CD4-positive, alpha-beta T cell treated with Interleukin-10 for 1 hour (primary cell): ENCODE measurements around the gene SH3TC2.

Source experiments
- DNase-seq: peaks from one replicate; pipeline ENCODE4 v3.0.0-alpha.2; 2020

The SH3TC2 gene

DNA sequence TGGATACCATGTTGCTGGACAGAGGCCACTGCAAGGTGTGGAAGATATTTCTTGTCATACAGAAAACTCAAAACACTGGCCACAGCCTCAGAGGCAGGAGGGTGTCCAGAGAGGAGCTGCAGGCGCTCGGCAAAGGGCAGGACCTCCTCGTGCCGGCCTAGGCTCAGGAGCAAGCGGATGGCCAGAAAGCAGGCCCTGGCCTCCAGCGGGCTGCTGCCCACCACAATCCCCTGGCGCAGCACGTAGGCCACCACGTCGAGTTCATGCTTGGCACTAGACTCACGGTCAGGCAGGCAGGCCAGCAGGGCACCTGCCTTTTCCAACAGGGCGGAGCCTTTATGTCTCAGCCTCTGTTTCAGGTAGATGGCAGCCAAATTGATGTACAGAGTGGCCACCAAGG lies 35.2 kb downstream of the SH3TC2 start:
- DNase-seq = no peak

DNA sequence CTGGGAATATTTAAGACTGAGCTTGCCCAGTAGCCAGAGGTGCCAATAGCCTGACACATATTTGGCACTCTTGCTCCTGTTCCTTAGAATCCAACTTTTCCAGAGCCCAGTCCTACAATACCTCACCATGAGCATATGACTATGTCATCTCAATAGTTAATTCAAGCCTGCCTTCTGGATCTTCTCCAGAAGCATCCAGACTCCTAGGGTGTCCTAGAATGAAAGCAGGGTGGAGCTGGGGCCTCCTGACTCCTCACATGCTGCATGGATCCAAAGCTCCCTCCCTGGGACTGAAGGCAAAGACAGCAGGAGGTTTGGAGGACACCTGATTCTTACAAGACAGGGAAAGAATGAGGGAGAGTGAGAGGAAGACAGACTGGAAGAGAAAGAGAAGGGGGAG lies 37.9 kb downstream of the SH3TC2 start:
- no peak for DNase-seq

- no peak for DNase-seq
Observed at GRCh38 chr5:149024477-149024876, 38.4 kb downstream of the SH3TC2 start.

GRCh38 chr5:149022200-149022599 lies 40.7 kb downstream of the SH3TC2 start:
- DNase-seq = no peak

- no peak for DNase-seq
Observed at GRCh38 chr5:149019679-149020078, 43.2 kb downstream of the SH3TC2 start.

DNA sequence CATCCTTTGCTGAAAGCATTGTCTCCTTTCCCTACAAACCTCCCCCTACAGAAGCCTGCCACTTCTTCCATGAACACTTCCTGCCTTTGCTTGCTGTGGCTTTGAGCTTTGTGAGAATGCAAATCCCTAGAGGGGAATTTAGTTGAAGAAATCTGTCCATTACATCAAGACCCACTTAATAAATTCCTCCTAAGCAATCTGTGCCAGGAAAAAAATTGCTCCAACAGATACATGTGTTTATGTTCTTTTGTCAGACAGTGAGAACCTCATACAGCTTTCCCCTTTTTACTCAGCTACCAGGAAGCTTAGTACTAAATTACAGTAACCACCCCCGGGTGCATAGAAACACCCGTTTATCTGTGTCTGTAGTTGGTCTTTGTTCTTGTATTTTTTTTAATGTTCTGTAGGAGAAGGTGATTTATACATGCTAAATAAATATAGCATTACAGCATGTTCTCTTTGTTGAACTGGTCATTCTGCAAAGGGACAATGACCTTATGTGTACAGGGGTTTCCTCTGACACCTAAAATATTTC lies 43.9 kb downstream of the SH3TC2 start:
- DNase-seq = no peak

GRCh38 chr5:149017636-149018035 lies 45.2 kb downstream of the SH3TC2 start:
- no peak for DNase-seq

- no peak for DNase-seq
Observed at GRCh38 chr5:149015561-149015960, 47.3 kb downstream of the SH3TC2 start.

DNA sequence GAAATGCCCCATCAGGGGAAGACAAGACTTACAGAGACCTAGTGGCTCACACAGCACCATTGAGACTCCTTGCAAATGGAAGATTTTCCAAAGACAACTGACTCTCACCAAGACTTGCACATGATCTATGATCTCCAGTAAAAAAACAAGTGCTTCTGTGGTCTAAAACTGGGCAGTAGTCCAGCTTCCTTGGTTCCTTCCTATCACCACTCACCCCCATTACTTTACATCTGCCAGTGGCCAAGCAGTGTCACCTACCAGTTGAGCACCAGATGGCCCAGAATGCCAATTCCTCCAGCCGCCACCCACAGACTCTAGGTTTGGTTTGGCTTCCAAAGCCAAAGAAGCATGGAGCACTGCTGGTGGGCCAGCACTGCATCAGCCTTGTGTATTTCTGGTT lies 47.7 kb downstream of the SH3TC2 start:
- no peak for DNase-seq

- no peak for DNase-seq
Observed at GRCh38 chr5:149014571-149015031, 48.3 kb downstream of the SH3TC2 start.

DNA sequence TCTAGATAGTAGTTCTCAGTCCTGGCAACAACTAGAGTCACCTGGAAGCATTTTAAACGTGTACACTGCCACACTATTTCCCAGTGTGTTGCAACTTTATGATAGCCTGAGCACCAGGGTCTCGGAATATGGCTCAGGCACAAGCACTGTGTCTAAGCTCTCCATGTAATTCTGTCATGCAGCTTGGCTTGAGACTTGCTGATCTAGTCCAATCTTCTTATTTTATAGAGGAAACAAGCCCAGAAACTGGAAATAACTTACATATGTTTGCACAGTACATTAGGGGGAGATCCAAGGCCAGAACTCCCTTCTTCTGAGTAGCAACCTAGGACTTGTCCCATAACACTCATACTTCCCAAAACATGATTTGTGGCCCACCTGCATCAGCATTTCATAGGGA lies 49.1 kb downstream of the SH3TC2 start:
- no peak for DNase-seq

DNA sequence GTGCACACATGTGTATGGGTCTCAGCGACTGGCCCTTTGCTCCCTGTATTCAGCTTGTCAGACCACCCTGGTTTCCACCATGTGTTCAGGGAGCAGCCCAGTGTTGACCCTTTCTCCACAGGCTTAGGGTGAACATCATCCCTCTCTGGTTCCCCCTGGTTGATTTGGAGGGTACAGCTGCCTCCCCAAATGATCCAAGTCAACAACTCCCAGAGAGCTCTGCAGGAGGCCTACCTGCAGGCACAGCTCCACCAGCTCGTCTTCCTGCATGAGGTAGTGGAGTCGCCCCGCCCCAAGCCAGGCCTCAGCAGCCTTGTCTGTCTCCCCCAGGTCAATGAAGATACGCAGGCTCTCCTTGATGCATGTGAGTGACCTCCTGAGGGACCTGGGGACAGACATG lies 50.5 kb downstream of the SH3TC2 start:
- no peak for DNase-seq

DNA sequence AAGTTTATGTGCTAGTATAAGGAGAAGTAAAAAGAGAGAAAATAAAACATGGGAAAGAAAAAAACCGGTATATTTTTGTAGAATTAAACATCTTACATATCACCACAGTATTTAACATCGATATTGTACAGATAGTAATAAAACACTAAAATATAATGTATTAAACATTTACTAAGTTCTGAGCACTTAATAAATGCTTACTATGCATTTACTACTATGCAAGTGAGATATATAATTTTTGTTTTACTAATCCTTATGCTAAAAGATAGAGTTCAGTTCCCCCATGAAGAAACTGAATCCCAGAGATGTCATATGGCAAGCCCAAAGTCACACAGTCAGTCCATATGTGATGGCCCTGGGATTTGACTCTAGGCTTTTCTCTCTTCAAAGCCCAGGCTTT lies 51.1 kb downstream of the SH3TC2 start:
- no peak for DNase-seq

DNA sequence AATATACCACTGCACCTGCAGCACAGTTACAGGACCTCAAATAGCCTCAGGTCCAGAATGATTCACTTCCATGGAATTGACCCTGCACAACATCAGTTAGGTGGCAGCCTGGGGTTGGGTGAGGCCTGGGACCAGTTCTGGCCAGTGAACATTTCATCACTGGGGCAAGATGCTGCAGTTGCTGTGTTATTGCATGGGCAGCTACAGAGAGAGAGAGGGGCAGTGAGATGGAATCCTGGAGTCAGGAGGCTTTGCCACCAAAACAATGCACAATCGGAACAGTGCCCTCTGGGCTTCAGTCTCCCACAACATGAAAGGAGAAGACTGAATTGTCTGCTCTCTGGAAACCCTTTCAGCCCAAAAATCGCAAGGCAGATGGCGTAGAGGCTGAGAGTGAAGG lies 51.8 kb downstream of the SH3TC2 start:
- DNase-seq = no peak

DNA sequence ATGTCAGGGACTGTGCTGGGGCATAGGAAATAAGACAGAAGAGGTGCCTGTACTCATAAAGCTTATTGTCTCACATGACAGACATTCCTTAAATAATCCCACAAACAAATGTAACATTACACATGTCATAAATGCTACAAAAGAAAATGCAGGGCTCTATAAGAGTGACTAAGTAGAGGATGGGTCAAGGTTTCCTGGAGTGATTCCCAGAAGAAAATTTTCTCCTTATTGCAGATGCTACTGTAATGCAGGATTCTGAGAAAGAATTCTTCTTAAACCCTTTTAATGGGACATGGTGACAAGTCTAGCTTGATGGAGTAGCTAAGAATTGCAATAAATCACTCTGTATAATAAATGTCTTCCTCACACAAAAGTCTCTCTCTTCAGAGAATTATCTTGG lies 55.7 kb downstream of the SH3TC2 start:
- DNase-seq = no peak

GRCh38 chr5:149006426-149006825 lies 56.4 kb downstream of the SH3TC2 start:
- DNase-seq = no peak

DNA sequence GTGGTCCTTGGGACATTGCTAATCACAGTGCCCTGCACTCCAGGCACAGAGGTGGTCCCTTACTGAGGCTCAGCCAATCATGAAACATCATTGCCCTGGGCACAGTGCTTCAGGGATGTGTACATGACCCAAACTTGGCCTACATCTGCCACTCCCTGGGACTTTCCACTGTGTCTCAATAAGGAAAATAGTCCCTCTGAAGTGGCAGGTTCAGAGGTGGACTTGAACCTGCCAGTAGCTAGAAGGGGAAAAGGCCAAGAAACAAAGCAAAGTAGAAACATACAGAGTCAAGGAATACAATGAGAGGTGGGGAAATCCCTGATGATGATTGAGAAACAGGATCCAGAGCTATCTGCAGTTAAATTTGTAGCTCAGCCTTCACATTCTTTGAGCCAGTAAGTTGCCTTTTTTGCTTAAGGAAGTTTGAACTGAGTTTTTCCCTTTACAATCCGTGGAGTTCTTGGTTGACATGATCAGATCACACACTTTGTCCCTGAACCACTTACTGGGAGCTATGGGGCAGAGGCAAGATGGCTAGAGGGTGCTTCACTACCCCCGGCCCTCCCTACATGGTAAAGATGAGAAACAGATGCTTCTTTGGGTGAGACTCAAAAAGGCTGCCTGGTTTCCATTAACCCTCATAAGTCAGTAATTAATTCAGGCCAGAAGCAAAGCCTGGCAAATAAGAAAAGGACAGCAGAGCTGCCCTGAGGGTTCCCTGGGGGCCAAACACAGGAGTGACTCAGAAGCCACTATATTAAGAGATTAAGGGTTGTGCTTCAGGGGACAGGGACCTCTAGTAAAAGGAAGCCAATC lies 57.6 kb downstream of the SH3TC2 start:
- no peak for DNase-seq

DNA sequence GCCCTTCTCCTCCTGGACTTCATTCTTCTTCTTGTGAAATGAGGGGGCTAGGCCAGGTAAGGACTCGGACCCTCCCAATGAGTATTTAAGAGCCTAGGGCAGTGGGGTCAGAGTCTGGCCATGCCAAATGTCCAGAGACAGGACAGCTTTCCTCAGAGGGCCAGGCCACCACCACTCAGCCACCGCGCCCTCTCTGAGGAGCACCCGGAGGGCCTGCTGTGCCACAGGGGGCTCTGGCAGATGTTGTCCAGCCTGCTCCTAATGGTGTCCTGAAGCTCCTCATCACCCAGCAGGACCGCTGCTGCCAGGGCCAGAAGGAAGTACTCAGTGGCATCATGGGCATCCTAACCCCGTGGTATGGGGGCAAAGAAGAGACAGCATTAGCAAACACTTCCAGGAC lies 58.3 kb downstream of the SH3TC2 start:
- no peak for DNase-seq

GRCh38 chr5:149002761-149003689 lies 59.8 kb downstream of the SH3TC2 start:
- DNase-seq = no peak

DNA sequence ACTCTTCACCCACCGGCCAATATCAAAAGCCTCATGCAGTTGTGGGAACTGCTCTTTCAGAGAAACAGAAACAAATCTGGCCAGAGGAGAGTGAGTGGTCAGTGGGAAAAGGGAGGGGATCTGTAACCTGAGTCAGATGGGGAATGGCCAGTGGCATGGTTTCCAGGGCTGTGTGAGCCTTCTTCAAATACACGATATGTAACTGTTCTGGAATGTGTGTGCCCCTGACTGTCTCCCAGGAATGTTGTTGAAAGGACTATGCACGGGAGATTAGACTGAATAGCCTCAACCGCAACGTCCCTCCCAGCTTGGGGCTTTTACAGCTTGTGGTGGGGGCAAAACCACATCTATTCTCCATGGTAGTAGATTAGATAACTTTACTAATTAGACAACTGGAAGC lies 60.8 kb downstream of the SH3TC2 start:
- DNase-seq = no peak

GRCh38 chr5:149001162-149001561 lies 61.7 kb downstream of the SH3TC2 start:
- DNase-seq = no peak

DNA sequence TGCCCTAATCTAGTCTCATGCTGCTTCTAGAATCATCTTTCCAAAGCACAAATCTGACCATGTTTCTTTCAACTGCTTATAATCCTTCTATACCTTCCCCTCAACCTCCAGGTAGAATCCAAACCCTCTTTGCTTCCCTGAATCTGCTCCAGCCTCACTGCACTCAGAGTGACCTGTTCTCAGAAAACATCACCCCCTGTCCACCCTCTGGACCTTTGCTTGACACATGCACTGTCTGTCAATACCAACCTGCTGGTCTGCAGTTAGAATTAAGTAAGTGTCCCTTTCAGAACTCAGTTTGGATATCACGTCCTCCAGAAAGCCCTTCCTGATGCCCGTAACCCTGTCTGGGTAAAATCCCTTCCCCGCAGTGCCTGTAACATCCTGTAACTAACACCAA lies 63.1 kb downstream of the SH3TC2 start:
- no peak for DNase-seq

DNA sequence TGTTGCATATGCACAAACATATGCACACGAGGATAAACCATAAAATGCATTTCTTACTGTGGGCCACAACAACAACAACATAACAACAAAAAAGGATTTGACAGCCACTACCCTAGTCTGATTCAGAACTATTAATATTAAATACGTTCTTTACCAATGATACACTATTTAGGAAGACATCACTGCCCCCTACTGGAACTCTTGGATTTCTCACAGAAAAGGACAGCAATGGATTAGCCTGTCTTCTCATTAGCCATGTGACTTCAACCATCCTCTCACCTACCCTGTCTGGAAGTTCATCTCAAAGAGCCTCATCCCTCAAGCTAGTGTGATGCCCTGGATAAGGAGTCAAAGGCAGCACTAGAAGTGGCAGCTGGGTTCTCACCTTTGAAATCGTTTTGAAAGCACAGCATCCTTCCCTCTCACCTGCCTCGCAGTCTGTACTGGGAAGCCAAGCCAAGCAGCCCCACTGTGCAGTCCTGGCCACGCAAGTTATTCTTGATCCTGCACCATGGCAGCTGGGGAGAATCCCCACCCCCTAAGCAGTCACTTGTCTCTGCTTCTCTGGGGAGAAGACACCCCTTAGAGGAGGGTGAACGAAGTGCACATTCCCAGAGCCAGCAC lies 64.6 kb downstream of the SH3TC2 start:
- DNase-seq = peak; percentile 74
